CD8-positive, alpha-beta memory T cell (primary cell): Measurements from ENCODE around the gene TMEM183A. TPM values are rescaled to one million over a fixed set of nuclear protein-coding genes. Genes with fewer than 3 reads are reported as not detected.

Source experiments
- CTCF ChIA-PET: fragments of 350-600 bp; sonication (Branson Sonifier 250); formaldehyde crosslinking; loops from one replicate; lab custom pipeline; 2021; ENCODE audit warnings: antibody characterized with exemption; lab: Charles Lee
- POLR2A ChIA-PET: fragments of 350-600 bp; sonication (Branson Sonifier 250); formaldehyde crosslinking; loops from one replicate; lab custom pipeline; 2021; ENCODE audit warnings: antibody characterized with exemption; lab: Charles Lee
- DNase-seq, 5 donors: peaks; one replicate each; pipeline versions ENCODE4 v3.0.0 to v3.0.0-alpha.2; 2020 to 2022; ENCODE audit warnings: mixed read lengths in 1 of 5
- H3K27ac ChIP-seq: one replicate; pipeline ENCODE4 v1.7.0; 2013; ENCODE audit warnings: low read depth, mild to moderate bottlenecking, low read length, moderate library complexity
- H3K27me3 ChIP-seq: 2 replicates; pipeline ENCODE4 v1.7.0; 2013; ENCODE audit warnings: low read length, mild to moderate bottlenecking; ENCODE audit not compliant: insufficient read depth, poor library complexity, severe bottlenecking
- H3K36me3 ChIP-seq: 2 replicates; pipeline ENCODE4 v1.7.0; 2013; ENCODE audit warnings: mild to moderate bottlenecking, low read length, moderate library complexity; ENCODE audit not compliant: insufficient read depth
- H3K4me1 ChIP-seq: 2 replicates; pipeline ENCODE4 v1.7.0; 2013; ENCODE audit warnings: mild to moderate bottlenecking, low read length, moderate library complexity; ENCODE audit not compliant: insufficient read depth
- H3K4me3 ChIP-seq: 2 replicates; pipeline ENCODE4 v1.7.0; 2013; ENCODE audit warnings: mild to moderate bottlenecking, low read length
- H3K9me3 ChIP-seq: 2 replicates; pipeline ENCODE4 v1.7.0; 2013; ENCODE audit warnings: mild to moderate bottlenecking, low read length
- H3K27ac Mint-ChIP-seq, 8 donors: one replicate each; pipeline ENCODE4 v1.8.0; 2020 to 2021; ENCODE audit warnings: mixed read lengths in 8 of 8, mild to moderate bottlenecking in 6 of 8, inconsistent platforms in 3 of 8, moderate library complexity in 3 of 8
- H3K27me3 Mint-ChIP-seq, 2 donors: one replicate each; pipeline ENCODE4 v1.8.0; 2020 to 2021; ENCODE audit warnings: mixed read lengths in 2 of 2, mild to moderate bottlenecking in 1 of 2, moderate library complexity in 1 of 2
- H3K36me3 Mint-ChIP-seq, 3 donors: one replicate each; pipeline ENCODE4 v1.8.0; 2020 to 2021; ENCODE audit warnings: mixed read lengths in 3 of 3, inconsistent platforms in 1 of 3, mild to moderate bottlenecking in 1 of 3
- H3K4me1 Mint-ChIP-seq, 3 donors: one replicate each; pipeline ENCODE4 v1.8.0; 2020 to 2021; ENCODE audit warnings: mixed read lengths in 3 of 3, inconsistent platforms in 1 of 3, mild to moderate bottlenecking in 1 of 3
- H3K4me3 Mint-ChIP-seq, 7 donors: one replicate each; pipeline ENCODE4 v1.8.0; 2020 to 2021; ENCODE audit warnings: mixed read lengths in 7 of 7, mild to moderate bottlenecking in 6 of 7, moderate library complexity in 4 of 7, inconsistent platforms in 2 of 7
- H3K9me3 Mint-ChIP-seq, 5 donors: one replicate each; pipeline ENCODE4 v1.8.0; 2020 to 2022; ENCODE audit warnings: mixed read lengths in 5 of 5, mild to moderate bottlenecking in 3 of 5, moderate library complexity in 2 of 5, inconsistent platforms in 1 of 5
- polyA plus RNA-seq: library from polyadenylated mRNA; unstranded; fragments of 300-500 nt; fragmentation: Illumina TruSeq; gene quantifications from one replicate; pipeline ENCODE4 v1.2.3, GENCODE V29; 2021
- total RNA-seq, 2 experiments: library from RNA; stranded (reverse); gene quantifications; one replicate each; pipeline ENCODE4 v1.2.3, GENCODE V29; 2021

The TMEM183A gene
- total and polyA plus RNA-seq, 3 experiments from 2014 or later = 55.4 to 77.2 (median 76.9) TPM

- Histone ChIP-seq H3K9me3 (no peaks in the 10 kb centered on the region), H3K36me3 (no peaks in the 10 kb centered on the region), H3K27me3 (no peaks in the 10 kb centered on the region), H3K4me1 (no peaks in the 10 kb centered on the region), H3K4me3 (no peak overlapping the region), H3K27ac (no peak overlapping the region)
- Mint-ChIP-seq H3K4me3 (no peak overlapping the region), H3K4me1 (peaks cover 1 to 5% (median 4%) of the 10 kb centered on the region in 3 donors), H3K9me3 (no peaks in the 10 kb centered on the region), H3K27ac (no peak overlapping the region), H3K36me3 (no peaks in the 10 kb centered on the region), H3K27me3 (peaks cover 4 to 9% of the 10 kb centered on the region in 2 donors)
- ChIA-PET CTCF (interaction anchor here (1.1 to 1.2 kb wide), 2 partner anchors 182 to 233 kb away, joined by 3 to 4 read pairs; no protein-coding TSS in a partner anchor), POLR2A (interaction anchor here (0.6 kb wide), 1 partner anchor 10 kb away, joined by 5 read pairs; no protein-coding TSS in a partner anchor)
- no peak for DNase-seq
Observed at GRCh38 chr1:203034422-203035110, 27.4 kb downstream of the TMEM183A start.

GRCh38 chr1:203035111-203036000 lies 28.2 kb downstream of the TMEM183A start:
- POLR2A ChIA-PET = no interaction called here
- CTCF ChIA-PET = interaction anchor here (1.1 to 1.2 kb wide), 2 partner anchors 181 to 232 kb away, joined by 3 to 4 read pairs; no protein-coding TSS in a partner anchor

GRCh38 chr1:203036135-203036534 lies 29.0 kb downstream of the TMEM183A start:
- no peaks in the 10 kb centered on the region for H3K9me3 Mint-ChIP-seq
- Histone ChIP-seq H3K9me3 (no peaks in the 10 kb centered on the region), H3K27ac (no peak overlapping the region), H3K4me3 (no peak overlapping the region), H3K27me3 (no peaks in the 10 kb centered on the region), H3K4me1 (no peaks in the 10 kb centered on the region), H3K36me3 (no peaks in the 10 kb centered on the region)
- peaks cover 3 to 9% of the 10 kb centered on the region in 2 donors for H3K27me3 Mint-ChIP-seq
- no peak for DNase-seq
- POLR2A ChIA-PET = no interaction called here
- H3K27ac Mint-ChIP-seq = no peak overlapping the region
- H3K36me3 Mint-ChIP-seq = no peaks in the 10 kb centered on the region
- peaks cover 1 to 5% (median 5%) of the 10 kb centered on the region in 3 donors for H3K4me1 Mint-ChIP-seq
- no peak overlapping the region for H3K4me3 Mint-ChIP-seq
- CTCF ChIA-PET = interaction anchor here (1.2 kb wide), 1 partner anchor 232 kb away, joined by 3 read pairs; no protein-coding TSS in a partner anchor

More at GRCh38 chr1:203035111-203036000, 28.2 kb downstream of the TMEM183A start:
- H3K4me1 Mint-ChIP-seq = peaks cover 1 to 5% (median 5%) of the 10 kb centered on the region in 3 donors
- H3K4me3 Mint-ChIP-seq = no peak overlapping the region
- no peaks in the 10 kb centered on the region for H3K36me3 ChIP-seq
- no peaks in the 10 kb centered on the region for H3K27me3 ChIP-seq
- no peaks in the 10 kb centered on the region for H3K9me3 Mint-ChIP-seq
- peak overlapping the region in 1 of 8 donors; percentile 89 for H3K27ac Mint-ChIP-seq
- H3K27ac ChIP-seq = no peak overlapping the region
- no peak for DNase-seq
- H3K4me1 ChIP-seq = no peaks in the 10 kb centered on the region
- H3K36me3 Mint-ChIP-seq = no peaks in the 10 kb centered on the region
- H3K9me3 ChIP-seq = no peaks in the 10 kb centered on the region
- H3K4me3 ChIP-seq = no peak overlapping the region
- H3K27me3 Mint-ChIP-seq = peaks cover 4 to 9% of the 10 kb centered on the region in 2 donors

- Mint-ChIP-seq H3K4me3 (no peak overlapping the region), H3K36me3 (no peaks in the 10 kb centered on the region), H3K4me1 (peaks cover 1 to 5% (median 5%) of the 10 kb centered on the region in 3 donors), H3K27me3 (peaks cover 2 to 9% of the 10 kb centered on the region in 2 donors), H3K27ac (no peak overlapping the region), H3K9me3 (no peaks in the 10 kb centered on the region)
- ChIA-PET CTCF (no interaction called here), POLR2A (no interaction called here)
- Histone ChIP-seq H3K27me3 (no peaks in the 10 kb centered on the region), H3K9me3 (no peaks in the 10 kb centered on the region), H3K36me3 (no peaks in the 10 kb centered on the region), H3K4me1 (no peaks in the 10 kb centered on the region), H3K4me3 (no peak overlapping the region), H3K27ac (no peak overlapping the region)
- DNase-seq = peak in 1 of 5 donors; percentile 18
Observed at GRCh38 chr1:203036537-203036936, 29.4 kb downstream of the TMEM183A start.

GRCh38 chr1:203037509-203038190 lies 30.5 kb downstream of the TMEM183A start:
- no peak overlapping the region for H3K27ac Mint-ChIP-seq
- H3K27me3 Mint-ChIP-seq = peaks cover 2 to 9% of the 10 kb centered on the region in 2 donors
- no peaks in the 10 kb centered on the region for H3K9me3 Mint-ChIP-seq
- Histone ChIP-seq H3K4me3 (no peak overlapping the region), H3K27me3 (no peaks in the 10 kb centered on the region), H3K36me3 (no peaks in the 10 kb centered on the region), H3K4me1 (no peaks in the 10 kb centered on the region), H3K9me3 (no peaks in the 10 kb centered on the region), H3K27ac (no peak overlapping the region)
- no peak overlapping the region for H3K4me3 Mint-ChIP-seq
- peaks cover 1 to 5% (median 5%) of the 10 kb centered on the region in 3 donors for H3K4me1 Mint-ChIP-seq
- no peak for DNase-seq
- POLR2A ChIA-PET = no interaction called here
- H3K36me3 Mint-ChIP-seq = no peaks in the 10 kb centered on the region
- CTCF ChIA-PET = interaction anchor here (3.5 kb wide), 1 partner anchor 135 kb away, joined by 15 read pairs; no protein-coding TSS in a partner anchor

- no peak overlapping the region for H3K27ac ChIP-seq
- DNase-seq = no peak
- Mint-ChIP-seq H3K4me1 (peaks cover 1 to 5% (median 5%) of the 10 kb centered on the region in 3 donors), H3K9me3 (no peaks in the 10 kb centered on the region), H3K27me3 (peaks cover 2 to 12% of the 10 kb centered on the region in 2 donors), H3K27ac (no peak overlapping the region), H3K36me3 (no peaks in the 10 kb centered on the region), H3K4me3 (no peak overlapping the region)
- no peak overlapping the region for H3K4me3 ChIP-seq
- no peaks in the 10 kb centered on the region for H3K9me3 ChIP-seq
- H3K4me1 ChIP-seq = no peaks in the 10 kb centered on the region
- H3K36me3 ChIP-seq = no peaks in the 10 kb centered on the region
- ChIA-PET CTCF (interaction anchor here (0.7 to 4.6 kb wide), 5 partner anchors 11 to 179 kb away, joined by 3 to 57 read pairs (median 7); no protein-coding TSS in a partner anchor), POLR2A (no interaction called here)
- H3K27me3 ChIP-seq = no peaks in the 10 kb centered on the region
Observed at GRCh38 chr1:203038217-203038741, 31.1 kb downstream of the TMEM183A start.

GRCh38 chr1:203038891-203039608 lies 31.9 kb downstream of the TMEM183A start:
- Histone ChIP-seq H3K9me3 (no peaks in the 10 kb centered on the region), H3K4me1 (no peaks in the 10 kb centered on the region), H3K4me3 (no peak overlapping the region), H3K27me3 (no peaks in the 10 kb centered on the region), H3K27ac (no peak overlapping the region), H3K36me3 (no peaks in the 10 kb centered on the region)
- peak; percentile 15 to 73 (median 45) for DNase-seq
- Mint-ChIP-seq H3K4me3 (no peak overlapping the region), H3K9me3 (no peaks in the 10 kb centered on the region), H3K4me1 (peaks cover 1 to 5% (median 5%) of the 10 kb centered on the region in 3 donors), H3K27ac (no peak overlapping the region), H3K27me3 (peaks cover 4 to 12% of the 10 kb centered on the region in 2 donors), H3K36me3 (no peaks in the 10 kb centered on the region)
- ChIA-PET CTCF (interaction anchor here (0.7 to 4.6 kb wide), 19 partner anchors 9 to 448 kb away, joined by 3 to 57 read pairs (median 4); partner anchors contain the start of genes CHI3L1 and PPFIA4), POLR2A (interaction anchor here (1.1 kb wide), 1 partner anchor 230 kb away, joined by 3 read pairs; no protein-coding TSS in a partner anchor)
